ENCODE results near the gene SHLD1.

The SHLD1 gene

DNA sequence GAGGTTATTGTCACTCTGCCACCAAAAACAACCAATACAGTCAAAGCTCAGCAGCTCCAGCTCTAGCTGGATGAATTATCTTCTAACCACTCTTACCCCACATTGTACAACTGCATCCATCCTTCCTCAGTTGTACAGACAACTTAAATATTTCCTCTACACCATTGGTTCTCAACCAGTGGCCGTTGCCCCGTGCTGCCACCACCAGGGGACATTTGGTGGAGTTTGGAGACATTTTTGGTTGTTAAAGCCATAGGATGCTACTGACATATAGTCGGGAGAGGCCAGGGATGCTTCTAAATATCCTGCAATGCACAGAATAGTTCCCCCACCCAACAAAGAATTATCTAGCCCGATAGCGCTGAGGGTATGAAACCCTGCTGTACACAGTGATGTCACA is 59.3 kb downstream of the SHLD1 start:
- no peaks in the 10 kb centered on the region for H3K27me3 Mint-ChIP-seq
- H3K9me3 Mint-ChIP-seq: no peaks in the 10 kb centered on the region
- H3K36me3 Mint-ChIP-seq (ENCODE audit: low read depth): peaks cover 3% of the 10 kb centered on the region
- no peaks in the 10 kb centered on the region for H3K4me1 Mint-ChIP-seq (ENCODE audit: low read depth)
- H3K4me3 Mint-ChIP-seq: no peak overlapping the region
- no peak overlapping the region for H3K27ac Mint-ChIP-seq

- no peaks in the 10 kb centered on the region for H3K27me3 Mint-ChIP-seq
- peaks cover 3% of the 10 kb centered on the region for H3K36me3 Mint-ChIP-seq (ENCODE audit: low read depth)
- H3K4me3 Mint-ChIP-seq: no peak overlapping the region
- no peak overlapping the region for H3K27ac Mint-ChIP-seq
- no peaks in the 10 kb centered on the region for H3K9me3 Mint-ChIP-seq
- no peaks in the 10 kb centered on the region for H3K4me1 Mint-ChIP-seq (ENCODE audit: low read depth)
Measured at GRCh38 chr20:5810800-5811422, 60.7 kb downstream of the SHLD1 start.

GRCh38 chr20:5811746-5812145 is 61.5 kb downstream of the SHLD1 start:
- H3K27me3 Mint-ChIP-seq: no peaks in the 10 kb centered on the region
- H3K27ac Mint-ChIP-seq: no peak overlapping the region
- H3K9me3 Mint-ChIP-seq: no peaks in the 10 kb centered on the region
- no peak overlapping the region for H3K4me3 Mint-ChIP-seq
- H3K36me3 Mint-ChIP-seq (ENCODE audit: low read depth): peaks cover 3% of the 10 kb centered on the region
- H3K4me1 Mint-ChIP-seq (ENCODE audit: low read depth): no peaks in the 10 kb centered on the region

GRCh38 chr20:5818346-5818681 is 68.1 kb downstream of the SHLD1 start:
- H3K4me3 Mint-ChIP-seq: no peak overlapping the region
- H3K9me3 Mint-ChIP-seq: no peaks in the 10 kb centered on the region
- H3K4me1 Mint-ChIP-seq (ENCODE audit: low read depth): peaks cover 9% of the 10 kb centered on the region
- H3K27me3 Mint-ChIP-seq: no peaks in the 10 kb centered on the region
- H3K36me3 Mint-ChIP-seq (ENCODE audit: low read depth): peaks cover 8% of the 10 kb centered on the region
- H3K27ac Mint-ChIP-seq: no peak overlapping the region

DNA sequence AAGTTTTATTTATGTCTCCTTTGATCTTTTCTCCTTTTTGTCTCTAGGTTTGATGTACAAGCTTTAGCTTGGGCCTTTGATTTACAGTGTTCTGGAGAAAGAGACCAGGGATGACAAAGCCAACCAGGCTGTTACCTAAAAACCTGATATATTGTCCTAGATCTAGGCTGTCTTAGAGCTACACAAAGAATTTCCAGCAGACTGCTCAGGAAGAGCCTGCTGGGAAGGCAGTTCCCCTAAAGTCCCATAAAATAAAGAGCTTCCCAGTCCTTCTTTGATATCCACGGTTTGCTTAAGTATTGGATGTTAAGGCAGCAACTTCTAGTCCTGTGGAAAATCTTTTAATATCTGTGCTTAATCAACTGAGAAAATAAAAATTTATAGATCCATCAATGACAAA is 70.5 kb downstream of the SHLD1 start:
- no peaks in the 10 kb centered on the region for H3K9me3 Mint-ChIP-seq
- no peak overlapping the region for H3K27ac Mint-ChIP-seq
- H3K4me1 Mint-ChIP-seq (ENCODE audit: low read depth): peaks cover 23% of the 10 kb centered on the region
- H3K4me3 Mint-ChIP-seq: no peak overlapping the region
- H3K27me3 Mint-ChIP-seq: no peaks in the 10 kb centered on the region
- peaks cover 13% of the 10 kb centered on the region for H3K36me3 Mint-ChIP-seq (ENCODE audit: low read depth)

GRCh38 chr20:5821627-5822215 is 71.5 kb downstream of the SHLD1 start:
- peaks cover 13% of the 10 kb centered on the region for H3K36me3 Mint-ChIP-seq (ENCODE audit: low read depth)
- no peaks in the 10 kb centered on the region for H3K27me3 Mint-ChIP-seq
- no peaks in the 10 kb centered on the region for H3K9me3 Mint-ChIP-seq
- peaks cover 29% of the 10 kb centered on the region for H3K4me1 Mint-ChIP-seq (ENCODE audit: low read depth)
- H3K27ac Mint-ChIP-seq: no peak overlapping the region
- H3K4me3 Mint-ChIP-seq: no peak overlapping the region

- Mint-ChIP-seq H3K4me3 (no peak overlapping the region), H3K9me3 (no peaks in the 10 kb centered on the region), H3K27ac (peak overlapping the region; percentile 26), H3K27me3 (no peaks in the 10 kb centered on the region), H3K36me3 (ENCODE audit: low read depth) (peaks cover 13% of the 10 kb centered on the region), H3K4me1 (ENCODE audit: low read depth) (peaks cover 34% of the 10 kb centered on the region)
Measured at GRCh38 chr20:5822569-5822968, 72.4 kb downstream of the SHLD1 start.

DNA sequence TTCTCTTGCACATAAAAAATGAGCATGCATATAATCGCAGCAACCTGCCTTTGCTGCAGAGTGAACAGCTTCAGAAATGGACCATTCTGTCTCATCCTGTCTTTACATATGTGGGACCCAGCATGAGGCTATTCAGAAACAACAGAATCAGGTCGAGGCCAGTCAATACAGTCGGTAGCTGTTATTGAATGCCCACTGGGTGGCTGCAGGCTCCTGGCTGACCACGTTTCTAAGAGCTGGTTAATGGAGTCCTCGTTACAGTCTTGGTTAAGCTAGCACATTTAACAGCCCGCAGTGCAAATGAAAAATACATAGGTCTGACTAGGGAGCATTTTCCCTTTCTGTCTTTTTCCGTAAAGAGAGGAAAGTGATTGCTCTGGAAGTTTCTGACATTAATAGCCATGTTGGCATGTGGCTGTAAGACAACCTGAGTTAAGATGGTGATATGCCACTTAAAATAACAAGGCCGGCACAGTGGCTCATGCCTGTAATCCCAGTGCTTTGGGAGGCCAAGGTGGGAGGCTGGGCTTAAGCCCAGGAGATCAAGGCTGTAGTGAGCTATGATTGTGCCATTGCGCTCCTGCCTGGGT is 75.0 kb downstream of the SHLD1 start:
- Mint-ChIP-seq H3K36me3 (ENCODE audit: low read depth) (peaks cover 10% of the 10 kb centered on the region), H3K27me3 (no peaks in the 10 kb centered on the region), H3K27ac (no peak overlapping the region), H3K4me3 (no peak overlapping the region), H3K4me1 (ENCODE audit: low read depth) (peaks cover 34% of the 10 kb centered on the region), H3K9me3 (no peaks in the 10 kb centered on the region)

GRCh38 chr20:5827098-5827853 is 77.1 kb downstream of the SHLD1 start:
- Mint-ChIP-seq H3K36me3 (ENCODE audit: low read depth) (peaks cover 5% of the 10 kb centered on the region), H3K27me3 (no peaks in the 10 kb centered on the region), H3K9me3 (no peaks in the 10 kb centered on the region), H3K4me1 (ENCODE audit: low read depth) (peaks cover 34% of the 10 kb centered on the region), H3K4me3 (no peak overlapping the region), H3K27ac (no peak overlapping the region)

DNA sequence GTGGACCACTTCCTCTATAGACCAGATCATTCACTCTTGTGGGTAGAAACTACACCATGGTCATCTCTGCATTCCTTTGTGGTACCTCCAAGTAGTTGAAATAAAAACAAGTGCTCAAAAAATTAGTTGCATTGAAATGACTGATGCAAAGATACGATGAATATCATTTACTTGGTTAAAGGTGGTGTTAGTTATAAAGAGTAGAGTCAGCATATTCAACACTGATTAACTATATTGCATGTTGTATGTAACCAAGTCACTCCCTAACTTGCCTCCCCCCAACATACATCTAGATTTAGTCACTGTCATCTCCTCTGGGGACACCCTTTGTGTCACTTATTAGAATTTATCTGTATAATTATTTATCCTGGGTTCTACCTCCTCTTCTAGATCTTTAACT is 77.7 kb downstream of the SHLD1 start:
- Mint-ChIP-seq H3K36me3 (ENCODE audit: low read depth) (peaks cover 5% of the 10 kb centered on the region), H3K4me1 (ENCODE audit: low read depth) (peaks cover 30% of the 10 kb centered on the region)

GRCh38 chr20:5829241-5829809 is 79.1 kb downstream of the SHLD1 start:
- Mint-ChIP-seq H3K27ac (no peak overlapping the region), H3K4me3 (no peak overlapping the region), H3K4me1 (ENCODE audit: low read depth) (peaks cover 16% of the 10 kb centered on the region), H3K9me3 (no peaks in the 10 kb centered on the region), H3K36me3 (ENCODE audit: low read depth) (peaks cover 4% of the 10 kb centered on the region), H3K27me3 (no peaks in the 10 kb centered on the region)

More for the DNA sequence above, 77.7 kb downstream of the SHLD1 start:
- H3K27me3 Mint-ChIP-seq: no peaks in the 10 kb centered on the region
- H3K4me3 Mint-ChIP-seq: no peak overlapping the region
- H3K27ac Mint-ChIP-seq: no peak overlapping the region
- no peaks in the 10 kb centered on the region for H3K9me3 Mint-ChIP-seq

GRCh38 chr20:5831539-5832237 is 81.5 kb downstream of the SHLD1 start:
- Mint-ChIP-seq H3K36me3 (ENCODE audit: low read depth) (peaks cover 4% of the 10 kb centered on the region), H3K4me1 (ENCODE audit: low read depth) (peaks cover 26% of the 10 kb centered on the region), H3K9me3 (no peaks in the 10 kb centered on the region), H3K27ac (no peak overlapping the region), H3K4me3 (no peak overlapping the region), H3K27me3 (no peaks in the 10 kb centered on the region)

GRCh38 chr20:5833309-5833941 is 83.2 kb downstream of the SHLD1 start:
- Mint-ChIP-seq H3K4me3 (no peak overlapping the region), H3K36me3 (ENCODE audit: low read depth) (peaks cover 4% of the 10 kb centered on the region), H3K27ac (no peak overlapping the region), H3K9me3 (no peaks in the 10 kb centered on the region), H3K27me3 (no peaks in the 10 kb centered on the region), H3K4me1 (ENCODE audit: low read depth) (peaks cover 23% of the 10 kb centered on the region)

DNA sequence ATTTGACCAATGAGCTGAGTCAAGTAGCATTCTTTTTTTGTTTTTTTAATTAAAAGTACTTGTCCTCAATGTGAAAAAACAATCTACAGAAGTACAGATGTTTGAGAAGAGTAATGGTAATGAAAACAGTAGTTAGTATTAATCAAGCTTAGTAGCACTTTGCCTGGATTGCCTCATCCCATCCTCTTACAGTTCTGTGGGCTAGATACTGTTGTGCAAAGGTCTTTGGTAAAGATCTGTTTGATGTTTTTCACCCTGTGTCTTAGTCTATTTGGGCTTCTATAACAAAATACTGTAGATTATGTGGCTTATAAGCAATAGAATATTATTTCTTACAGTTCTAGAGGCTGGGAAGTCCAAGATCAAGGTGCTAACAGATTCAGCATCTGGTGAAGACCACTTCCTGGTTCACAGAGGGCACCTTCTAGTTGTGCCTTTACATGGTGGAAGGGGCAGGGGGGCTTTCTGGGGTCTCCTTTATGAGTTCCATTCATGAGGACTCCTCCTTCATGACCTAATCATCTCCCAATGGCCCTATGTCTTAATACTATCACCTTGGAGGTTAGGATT is 84.3 kb downstream of the SHLD1 start:
- H3K27ac Mint-ChIP-seq: no peak overlapping the region
- H3K27me3 Mint-ChIP-seq: no peaks in the 10 kb centered on the region
- H3K4me3 Mint-ChIP-seq: no peak overlapping the region
- peaks cover 23% of the 10 kb centered on the region for H3K4me1 Mint-ChIP-seq (ENCODE audit: low read depth)
- peaks cover 4% of the 10 kb centered on the region for H3K36me3 Mint-ChIP-seq (ENCODE audit: low read depth)
- no peaks in the 10 kb centered on the region for H3K9me3 Mint-ChIP-seq

Measured in stimulated activated naive CD8-positive, alpha-beta T cell treated with anti-CD3 and anti-CD28 coated beads, Interleukin-15, Interleukin-2, amounts not matched to agents 100 ng/mL and 50 ng/mL, for 24 hours (primary cell).